HepG2 (cell line): ENCODE results near the gene MYOC. TPM values are rescaled to one million over a fixed set of nuclear protein-coding genes. Genes with fewer than 3 reads are reported as not detected.

Experiments
- ATAC-seq: fragments of 200-7000 bp; cut with Tn5 transposase; 3 replicates; pipeline ENCODE4 v1.9.1; 2020; ENCODE audit warnings: mild to moderate bottlenecking, moderate library complexity
- BruUV-seq: library from RNA; stranded (reverse); fragments of 400-500 nt; replicated peaks from 2 replicates; lab custom pipeline; 2021; lab: Mats Ljungman, UMichigan
- CTCF ChIA-PET: fragments of 300-600 bp; formaldehyde crosslinking; extraction: SDS; loops from one replicate; lab custom pipeline; 2021; ENCODE audit warnings: low total read pairs, inconsistent platforms, low intra/inter-chr PET ratio; lab: Yijun Ruan, JAX
- POLR2A ChIA-PET: fragments of 350-600 bp; sonication (Branson Sonifier 250); formaldehyde crosslinking; loops from one replicate; lab custom pipeline; 2020; ENCODE audit warnings: antibody characterized with exemption, inconsistent platforms; lab: Yijun Ruan, JAX
- DNase-seq: peaks from one replicate; pipeline ENCODE4 v3.0.0-alpha.2; 2015; ENCODE audit warnings: low spot score
- FAIRE-seq: peaks from 3 replicates; lab custom pipeline; 2011; peaks lifted over from hg19 to GRCh38; lab: Jason Lieb, UNC
- H2AFZ ChIP-seq: one replicate; pipeline ENCODE4 v1.6.1; 2011; ENCODE audit warnings: low read length, inconsistent platforms
- H3K27ac ChIP-seq: fragments of 300-600 bp; 3 replicates; pipeline ENCODE4 v1.8.0; 2011; ENCODE audit warnings: mixed run types, mild to moderate bottlenecking, mixed read lengths, low read length, inconsistent platforms; ENCODE audit not compliant: insufficient read depth; ENCODE audit errors: extremely low read length
- H3K27me3 ChIP-seq, 2 experiments: fragments of 200-600 bp in 1 of 2; 2 replicates in 1 of 2; 3 replicates in 1 of 2; pipeline versions ENCODE4 v1.6.0 to v1.8.0; 2011; ENCODE audit warnings: low read length in 2 of 2, mild to moderate bottlenecking in 2 of 2, moderate library complexity in 2 of 2, inconsistent platforms in 1 of 2; ENCODE audit not compliant: insufficient read depth in 2 of 2, control insufficient read depth in 1 of 2
- H3K36me3 ChIP-seq, 2 experiments: fragments of 200-600 bp in 1 of 2; replicated peaks in 1 of 2; 2 replicates in 1 of 2; 3 replicates in 1 of 2; pipeline versions ENCODE4 v1.5.1 to v1.8.0; 2011; ENCODE audit warnings: low read length in 2 of 2, inconsistent platforms in 1 of 2; ENCODE audit not compliant: insufficient read depth in 2 of 2, control insufficient read depth in 1 of 2
- H3K4me1 ChIP-seq: 2 replicates; pipeline ENCODE4 v1.5.1; 2012; ENCODE audit warnings: low read length, inconsistent platforms; ENCODE audit not compliant: insufficient read depth
- H3K4me2 ChIP-seq: 2 replicates; pipeline ENCODE4 v1.6.0; 2011; ENCODE audit warnings: low read depth, low read length, inconsistent platforms
- H3K4me3 ChIP-seq, 3 experiments: fragments of 200-600 bp in 1 of 3; sonication (generic), shearing (Covaris generic) in 1 of 3; replicated peaks in 1 of 3; 2 replicates each; pipeline ENCODE4 v1.5.1; 2011 to 2016; ENCODE audit warnings: low read length in 3 of 3, inconsistent platforms in 2 of 3, low read depth in 2 of 3, mild to moderate bottlenecking in 2 of 3, control low read depth in 1 of 3, mixed read lengths in 1 of 3; ENCODE audit not compliant: insufficient read depth in 1 of 3
- H3K79me2 ChIP-seq: one replicate; pipeline ENCODE4 v1.6.1; 2011; ENCODE audit warnings: low read length, inconsistent platforms; ENCODE audit not compliant: insufficient read depth
- H3K9ac ChIP-seq: 2 replicates; pipeline ENCODE4 v1.6.0; 2011; ENCODE audit warnings: mild to moderate bottlenecking, low read depth, low read length, inconsistent platforms; ENCODE audit not compliant: insufficient read depth
- H3K9me3 ChIP-seq: 2 replicates; pipeline ENCODE4 v1.5.1; 2012; ENCODE audit warnings: mild to moderate bottlenecking, low read length
- H4K20me1 ChIP-seq: 2 replicates; pipeline ENCODE4 v1.6.0; 2011; ENCODE audit warnings: inconsistent platforms, mild to moderate bottlenecking, low read length, moderate library complexity; ENCODE audit not compliant: insufficient read depth
- EHMT2 ChIP-seq: fragments of 200-600 bp; sonication (generic); IDR thresholded peaks from 2 replicates; pipeline ENCODE4 v1.7.0; 2017; ENCODE audit warnings: antibody characterized with exemption, low read depth, low read length, borderline replicate concordance
- FLYWCH1 ChIP-seq: sonication (generic); formaldehyde crosslinking; IDR thresholded peaks from 2 replicates; pipeline ENCODE4 v1.8.1; 2023; ENCODE audit warnings: mild to moderate bottlenecking, missing genetic modification reagents
- GATAD1 ChIP-seq: IDR thresholded peaks from 2 replicates; pipeline ENCODE4 v1.6.1; 2016; ENCODE audit warnings: missing genetic modification reagents, missing compliant biosample characterization
- NFYB ChIP-seq: sonication (generic); formaldehyde crosslinking; IDR thresholded peaks from 2 replicates; pipeline ENCODE4 v1.4.0; 2020; ENCODE audit warnings: missing genetic modification reagents
- RBM22 ChIP-seq: fragments of 200-400 bp; formaldehyde crosslinking; optimal IDR thresholded peaks from 2 replicates; pipeline ENCODE3; 2017; ENCODE audit warnings: mild to moderate bottlenecking, low read length, moderate library complexity
- TOE1 ChIP-seq: sonication (generic); formaldehyde crosslinking; IDR thresholded peaks from 2 replicates; pipeline ENCODE4 v1.4.0; 2020; ENCODE audit warnings: mild to moderate bottlenecking, missing genetic modification reagents
- ZBTB20 ChIP-seq: sonication (generic); formaldehyde crosslinking; IDR thresholded peaks from 2 replicates; pipeline ENCODE4 v1.8.1; 2023; ENCODE audit warnings: missing genetic modification reagents, low read depth, mild to moderate bottlenecking, borderline replicate concordance
- ZNF24 ChIP-seq: fragments of 450-650 bp; IDR thresholded peaks from 2 replicates; pipeline ENCODE4 v1.6.1; 2017; ENCODE audit warnings: antibody characterized with exemption, mild to moderate bottlenecking
- ZNF256 ChIP-seq: sonication (generic); formaldehyde crosslinking; conservative IDR thresholded peaks from 2 replicates; pipeline ENCODE4 v1.4.0; 2020; ENCODE audit warnings: missing genetic modification reagents
- ZNF652 ChIP-seq: IDR thresholded peaks from 2 replicates; pipeline ENCODE4 v1.6.1; 2016; ENCODE audit warnings: low read depth, borderline replicate concordance
- WGBS: methylation state at CpG from one replicate; pipeline ENCODE4 v1.1.6; 2017; ENCODE audit warnings: low lambda C conversion rate; 5-methylcytosine and 5-hydroxymethylcytosine counted together
- in situ Hi-C: cut with HindIII; loops from 2 replicates; pipeline ENCODE4 v1.10.0; 2017; ENCODE audit warnings: low pct_unique_long_range_greater_than_20kb; ENCODE audit not compliant: extremely low pct_ligation_motif_present
- intact Hi-C: fragments of 100-400 bp; cut with micrococcal nuclease; formaldehyde crosslinking; loops from one replicate; pipeline ENCODE4 v1.10.0; 2022; ENCODE audit not compliant: unreplicated experiment
- polyA plus RNA-seq, 8 experiments: library from polyadenylated mRNA; depleted of rRNA in 3 of 8; stranded (reverse) in 7 of 8; unstranded in 1 of 8; fragments of >200 nt; fragmentation: Illumina TruSeq in 4 of 8; extraction: Trizol in 4 of 8; gene quantifications; 2 replicates each; pipeline versions ENCODE4 v1.2.1 to v1.2.3, GENCODE V29; 2011 to 2016; ENCODE audit warnings: low read depth in 4 of 8, missing spikeins in 1 of 8, mixed read lengths in 1 of 8; ENCODE audit not compliant: insufficient read depth in 1 of 8
- total RNA-seq, 5 experiments: library from RNA; depleted of rRNA; stranded (reverse); fragments of >200 nt; fragmentation: Illumina TruSeq; extraction: Trizol; gene quantifications; 2 replicates each; pipeline ENCODE4 v1.2.3, GENCODE V29; 2016; ENCODE audit warnings: low read depth in 1 of 5
- TF ChIP-seq, protein P1 (sequence below): sonication (generic); formaldehyde crosslinking; IDR thresholded peaks from 2 replicates; pipeline ENCODE4 v1.5.1; 2020; ENCODE audit warnings: missing genetic modification reagents, mild to moderate bottlenecking, borderline replicate concordance

MYOC gene
- total and polyA plus RNA-seq, 2 of the 13 experiments (the other 11 are each of a cell fraction or from before 2014, with no cell fraction given) = not detected

DNA sequence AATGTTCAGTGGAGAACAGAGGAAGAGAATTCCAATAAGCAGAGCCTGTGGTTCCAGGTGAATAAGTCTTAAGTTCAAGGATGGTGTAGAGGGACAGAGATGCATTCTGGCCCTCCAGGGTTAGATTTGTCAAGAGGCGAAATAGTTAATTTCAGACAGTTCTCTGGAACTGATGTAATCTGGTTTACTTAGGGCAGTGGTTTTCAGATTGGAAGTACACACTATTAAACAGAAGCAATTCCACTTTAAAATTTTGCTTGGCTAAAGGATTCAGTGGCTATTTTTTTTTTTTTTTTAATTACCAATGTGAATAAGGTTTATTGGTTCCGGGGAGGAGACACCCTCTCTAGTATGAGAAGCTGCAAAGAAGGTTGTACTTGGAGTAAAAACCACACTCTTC, 55.8 kb downstream of the MYOC start (continued):
- no peak for TF ChIP-seq ZNF24
- no peak for TF ChIP-seq NFYB
- TF ChIP-seq FLYWCH1 (CRISPR knock-in tag) = no peak
- TF ChIP-seq EHMT2 = no peak
- TF ChIP-seq ZNF652 (CRISPR knock-in tag) = no peak
- TF ChIP-seq, protein P1, sequence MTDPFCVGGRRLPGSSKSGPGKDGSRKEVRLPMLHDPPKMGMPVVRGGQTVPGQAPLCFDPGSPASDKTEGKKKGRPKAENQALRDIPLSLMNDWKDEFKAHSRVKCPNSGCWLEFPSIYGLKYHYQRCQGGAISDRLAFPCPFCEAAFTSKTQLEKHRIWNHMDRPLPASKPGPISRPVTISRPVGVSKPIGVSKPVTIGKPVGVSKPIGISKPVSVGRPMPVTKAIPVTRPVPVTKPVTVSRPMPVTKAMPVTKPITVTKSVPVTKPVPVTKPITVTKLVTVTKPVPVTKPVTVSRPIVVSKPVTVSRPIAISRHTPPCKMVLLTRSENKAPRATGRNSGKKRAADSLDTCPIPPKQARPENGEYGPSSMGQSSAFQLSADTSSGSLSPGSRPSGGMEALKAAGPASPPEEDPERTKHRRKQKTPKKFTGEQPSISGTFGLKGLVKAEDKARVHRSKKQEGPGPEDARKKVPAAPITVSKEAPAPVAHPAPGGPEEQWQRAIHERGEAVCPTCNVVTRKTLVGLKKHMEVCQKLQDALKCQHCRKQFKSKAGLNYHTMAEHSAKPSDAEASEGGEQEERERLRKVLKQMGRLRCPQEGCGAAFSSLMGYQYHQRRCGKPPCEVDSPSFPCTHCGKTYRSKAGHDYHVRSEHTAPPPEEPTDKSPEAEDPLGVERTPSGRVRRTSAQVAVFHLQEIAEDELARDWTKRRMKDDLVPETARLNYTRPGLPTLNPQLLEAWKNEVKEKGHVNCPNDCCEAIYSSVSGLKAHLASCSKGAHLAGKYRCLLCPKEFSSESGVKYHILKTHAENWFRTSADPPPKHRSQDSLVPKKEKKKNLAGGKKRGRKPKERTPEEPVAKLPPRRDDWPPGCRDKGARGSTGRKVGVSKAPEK = no peak
- no peak for TF ChIP-seq GATAD1
- no peak for TF ChIP-seq ZBTB20 (CRISPR knock-in tag)
- TF ChIP-seq ZNF256 (CRISPR knock-in tag) = no peak

DNA sequence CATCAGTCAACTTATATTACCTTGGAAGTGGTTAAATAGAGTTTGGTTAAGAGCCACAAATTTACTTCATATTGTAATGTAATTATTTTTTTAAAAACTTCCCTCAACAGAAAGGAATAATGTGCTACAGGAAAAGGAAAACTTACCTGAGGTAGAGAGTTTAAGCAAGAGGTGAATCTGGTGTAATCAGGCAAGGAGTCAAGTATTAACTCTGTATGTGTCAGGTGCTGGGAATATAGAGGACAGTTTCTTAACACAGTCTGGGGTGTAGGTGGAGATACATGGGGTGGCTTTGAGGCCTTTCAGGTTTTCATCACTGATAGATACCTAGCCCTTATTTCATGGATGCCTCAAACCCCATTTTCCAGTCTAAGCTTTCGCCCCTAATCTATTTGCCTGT, 56.4 kb downstream of the MYOC start:
- Histone ChIP-seq H3K36me3 (peaks cover 4 to 14% of the 10 kb centered on the region in 2 experiments; a peak in 4 of 5 replicates), H3K4me3 (no peak overlapping the region), H3K9ac (no peak overlapping the region), H3K79me2 (no peaks in the 10 kb centered on the region), H2AFZ (no peak overlapping the region), H3K4me2 (no peak overlapping the region), H3K9me3 (no peaks in the 10 kb centered on the region), H3K27ac (no peak overlapping the region), H4K20me1 (no peaks in the 10 kb centered on the region), H3K27me3 (no peaks in the 10 kb centered on the region), H3K4me1 (no peaks in the 10 kb centered on the region)
- intact Hi-C loops (no loop called here), in situ Hi-C loops (no loop called here)
- DNase-seq (no peak), ATAC-seq (no peak), FAIRE-seq (no peak)
- ChIA-PET POLR2A (no interaction called here), CTCF (no interaction called here)
- BruUV-seq = no TSS peak
- 100% methylated on average over 1 of the region's 1 CpG for WGBS
- TF ChIP-seq RBM22 (peak; percentile 26), TOE1 (CRISPR knock-in tag) (no peak)
